H1 (cell line): ENCODE measurements around the gene TIMM29. TPM values are rescaled to one million over a fixed set of nuclear protein-coding genes. Genes with fewer than 3 reads are reported as not detected.

Experiments used
- CTCF ChIA-PET: fragments of 300-600 bp; sonication (Branson Sonifier 250); formaldehyde crosslinking; loops from one replicate; lab custom pipeline; 2021; ENCODE audit not compliant: partially characterized antibody; lab: Charles Lee
- POLR2A ChIA-PET: fragments of 300-600 bp; sonication (Branson Sonifier 250); formaldehyde crosslinking; loops from one replicate; lab custom pipeline; 2021; ENCODE audit warnings: inconsistent platforms; ENCODE audit not compliant: partially characterized antibody; lab: Charles Lee
- DNase-seq, 2 experiments: peaks; one replicate each; pipeline versions ENCODE4 v3.0.0 to v3.0.0-alpha.2; 2010 to 2022; ENCODE audit warnings: low spot score in 2 of 2, low read depth in 1 of 2, mixed read lengths in 1 of 2
- FAIRE-seq: peaks from 2 replicates; lab custom pipeline; 2011; peaks lifted over from hg19 to GRCh38; lab: Jason Lieb, UNC
- H2AFZ ChIP-seq: 2 replicates; pipeline ENCODE4 v1.8.1; 2012; ENCODE audit warnings: low read length, inconsistent platforms
- H2AK5ac ChIP-seq: 2 replicates; pipeline ENCODE4 v1.6.1; 2013; ENCODE audit warnings: low read depth, low read length
- H2BK120ac ChIP-seq: replicated peaks from 2 replicates; pipeline ENCODE3; 2013; ENCODE audit warnings: low read depth, low read length, inconsistent platforms
- H2BK12ac ChIP-seq: 2 replicates; pipeline ENCODE4 v1.6.1; 2013; ENCODE audit warnings: low read depth, low read length
- H2BK15ac ChIP-seq: 2 replicates; pipeline ENCODE4 v1.6.1; 2013; ENCODE audit warnings: low read length
- H2BK20ac ChIP-seq: 2 replicates; pipeline ENCODE4 v1.6.1; 2013; ENCODE audit warnings: low read length
- H2BK5ac ChIP-seq: 2 replicates; pipeline ENCODE4 v1.6.1; 2013; ENCODE audit warnings: low read depth, low read length
- H3K14ac ChIP-seq: 2 replicates; pipeline ENCODE4 v1.6.1; 2013; ENCODE audit warnings: inconsistent platforms; ENCODE audit not compliant: insufficient read length
- H3K18ac ChIP-seq: 2 replicates; pipeline ENCODE4 v1.6.1; 2013; ENCODE audit warnings: low read length; ENCODE audit errors: extremely low read depth
- H3K23ac ChIP-seq: 2 replicates; pipeline ENCODE4 v1.6.1; 2013; ENCODE audit warnings: inconsistent platforms; ENCODE audit not compliant: insufficient read length
- H3K23me2 ChIP-seq: 2 replicates; pipeline ENCODE4 v1.6.1; 2013; ENCODE audit warnings: low read depth, low read length
- H3K27ac ChIP-seq: 2 replicates; pipeline ENCODE4 v1.6.1; 2011; ENCODE audit warnings: low read depth, low read length, inconsistent platforms
- H3K27me3 ChIP-seq, 4 experiments: replicated peaks in 1 of 4; 1 replicate in 1 of 4; 2 replicates in 3 of 4; pipeline versions ENCODE4 v1.6.1 to v1.8.1; 2011 to 2013; ENCODE audit warnings: low read length in 3 of 4, mild to moderate bottlenecking in 3 of 4, inconsistent platforms in 2 of 4, mixed read lengths in 2 of 4, moderate library complexity in 1 of 4; ENCODE audit not compliant: control insufficient read depth in 3 of 4, insufficient read depth in 3 of 4; ENCODE audit errors: extremely low read depth in 1 of 4
- H3K36me3 ChIP-seq, 4 experiments: 2 replicates each; pipeline versions ENCODE4 v1.6.1 to v1.8.1; 2011 to 2013; ENCODE audit warnings: mild to moderate bottlenecking in 4 of 4, low read length in 3 of 4, moderate library complexity in 2 of 4, control low read depth in 1 of 4, inconsistent platforms in 1 of 4; ENCODE audit not compliant: insufficient read depth in 4 of 4, control insufficient read depth in 2 of 4
- H3K4ac ChIP-seq: replicated peaks from 2 replicates; pipeline ENCODE3; 2013; ENCODE audit warnings: low read length, low read depth, mixed read lengths, inconsistent platforms; ENCODE audit not compliant: insufficient read length
- H3K4me1 ChIP-seq, 4 experiments: replicated peaks in 1 of 4; 1 replicate in 1 of 4; 2 replicates in 3 of 4; pipeline versions ENCODE4 v1.6.1 to v1.8.1; 2011 to 2013; ENCODE audit warnings: low read length in 3 of 4, inconsistent platforms in 2 of 4, mixed read lengths in 1 of 4; ENCODE audit not compliant: insufficient read depth in 4 of 4, control insufficient read depth in 3 of 4
- H3K4me2 ChIP-seq, 2 experiments: 2 replicates each; pipeline versions ENCODE4 v1.6.1 to v1.8.1; 2011 to 2013; ENCODE audit warnings: low read depth in 2 of 2, low read length in 2 of 2, control low read depth in 1 of 2, inconsistent platforms in 1 of 2, mild to moderate bottlenecking in 1 of 2; ENCODE audit not compliant: insufficient read depth in 1 of 2
- H3K4me3 ChIP-seq, 4 experiments: fragments of 200-600, 300-600 bp in 1 of 4; sonication (generic), shearing (Covaris generic), sonication (Bioruptor Twin) in 1 of 4; 2 replicates each; pipeline versions ENCODE4 v1.5.1 to v1.8.1; 2011 to 2016; ENCODE audit warnings: low read length in 4 of 4, low read depth in 3 of 4, control low read depth in 2 of 4, inconsistent platforms in 2 of 4, mild to moderate bottlenecking in 2 of 4, mixed read lengths in 1 of 4, moderate library complexity in 1 of 4; ENCODE audit not compliant: insufficient read depth in 2 of 4; ENCODE audit errors: extremely low read depth in 1 of 4
- H3K56ac ChIP-seq: replicated peaks from 2 replicates; pipeline ENCODE3; 2013; ENCODE audit warnings: low read depth, mild to moderate bottlenecking, mixed read lengths, low read length, inconsistent platforms; ENCODE audit not compliant: insufficient read length
- H3K79me1 ChIP-seq: 2 replicates; pipeline ENCODE4 v1.6.1; 2013; ENCODE audit warnings: low read depth, low read length, control low read depth
- H3K79me2 ChIP-seq, 2 experiments: 2 replicates each; pipeline versions ENCODE4 v1.6.1 to v1.8.1; 2012 to 2013; ENCODE audit warnings: low read length in 2 of 2, mild to moderate bottlenecking in 2 of 2, inconsistent platforms in 1 of 2; ENCODE audit not compliant: insufficient read depth in 2 of 2, control insufficient read depth in 1 of 2
- H3K9ac ChIP-seq, 4 experiments: replicated peaks in 1 of 4; 1 replicate in 1 of 4; 2 replicates in 3 of 4; pipeline versions ENCODE4 v1.6.1 to v1.8.1; 2011 to 2013; ENCODE audit warnings: low read depth in 3 of 4, low read length in 3 of 4, control low read depth in 2 of 4, mild to moderate bottlenecking in 2 of 4, moderate library complexity in 2 of 4, inconsistent platforms in 1 of 4; ENCODE audit errors: extremely low read depth in 1 of 4
- H3K9me3 ChIP-seq, 2 experiments: 2 replicates each; pipeline versions ENCODE4 v1.6.1 to v1.8.1; 2012 to 2013; ENCODE audit warnings: mild to moderate bottlenecking in 2 of 2, moderate library complexity in 2 of 2, control low read depth in 1 of 2, inconsistent platforms in 1 of 2, low read depth in 1 of 2, low read length in 1 of 2, mixed read lengths in 1 of 2; ENCODE audit not compliant: insufficient read depth in 2 of 2
- H4K20me1 ChIP-seq, 2 experiments: replicated peaks in 1 of 2; 2 replicates each; pipeline versions ENCODE3 to v1.8.1; 2011 to 2013; ENCODE audit warnings: inconsistent platforms in 2 of 2, low read length in 2 of 2, mild to moderate bottlenecking in 1 of 2; ENCODE audit not compliant: insufficient read depth in 2 of 2, control insufficient read depth in 1 of 2
- H4K5ac ChIP-seq: 2 replicates; pipeline ENCODE4 v1.6.1; 2013; ENCODE audit warnings: low read length, low read depth, mixed read lengths, inconsistent platforms; ENCODE audit not compliant: insufficient read length
- H4K8ac ChIP-seq: 2 replicates; pipeline ENCODE4 v1.8.0; 2013; ENCODE audit warnings: mild to moderate bottlenecking, moderate library complexity, low read length, inconsistent platforms; ENCODE audit not compliant: insufficient read depth; ENCODE audit errors: extremely low read depth
- H4K91ac ChIP-seq: replicated peaks from 2 replicates; pipeline ENCODE3; 2013; ENCODE audit warnings: low read length, mixed read lengths, inconsistent platforms; ENCODE audit not compliant: insufficient read length
- CBX5 ChIP-seq: fragments of 300-800, 300-1000 bp; sonication (generic); IDR thresholded peaks from 2 replicates; pipeline ENCODE4 v1.7.1; 2016; ENCODE audit warnings: antibody characterized with exemption, low read length, low read depth
- E2F6 ChIP-seq: IDR thresholded peaks from 2 replicates; pipeline ENCODE4 v1.6.1; 2012; ENCODE audit warnings: inconsistent platforms
- EGR1 ChIP-seq: IDR thresholded peaks from 2 replicates; pipeline ENCODE4 v1.6.1; 2011; ENCODE audit warnings: low read depth, low read length, borderline replicate concordance
- EZH2 ChIP-seq: fragments of 200-600 bp; sonication (generic); IDR thresholded peaks from 2 replicates; pipeline ENCODE4 v1.7.1; 2012; ENCODE audit warnings: low read depth, mild to moderate bottlenecking, moderate library complexity, low read length, inconsistent platforms; ENCODE audit not compliant: severe bottlenecking
- GABPA ChIP-seq: IDR thresholded peaks from 2 replicates; pipeline ENCODE4 v1.6.1; 2011; ENCODE audit warnings: mild to moderate bottlenecking, low read length, moderate library complexity, borderline replicate concordance; ENCODE audit not compliant: insufficient read depth
- GTF2F1 ChIP-seq: IDR thresholded peaks from 2 replicates; pipeline ENCODE4 v1.6.1; 2012; ENCODE audit warnings: low read depth, low read length, improper control_type of control experiment, borderline replicate concordance
- HDAC2 ChIP-seq, 2 experiments: fragments of 300-600 bp in 1 of 2; sonication (generic) in 1 of 2; IDR thresholded peaks; 2 replicates each; pipeline ENCODE4 v1.6.1; 2011 to 2012; ENCODE audit warnings: low read depth in 2 of 2, low read length in 2 of 2, mild to moderate bottlenecking in 2 of 2, moderate library complexity in 2 of 2, borderline replicate concordance in 1 of 2, inconsistent platforms in 1 of 2
- SAP30 ChIP-seq: fragments of 300-600 bp; sonication (generic); IDR thresholded peaks from 2 replicates; pipeline ENCODE4 v1.7.1; 2012; ENCODE audit warnings: low read length, moderate library complexity, mild to moderate bottlenecking, inconsistent platforms; ENCODE audit not compliant: insufficient read depth, insufficient replicate concordance
- TCF12 ChIP-seq: IDR thresholded peaks from 2 replicates; pipeline ENCODE4 v1.6.1; 2011; ENCODE audit warnings: low read depth, mild to moderate bottlenecking, low read length
- TEAD4 ChIP-seq: IDR thresholded peaks from 2 replicates; pipeline ENCODE4 v1.6.1; 2012; ENCODE audit warnings: low read depth, low read length, inconsistent platforms, mixed read lengths
- WGBS, 2 experiments: shearing (Covaris generic) in 1 of 2; methylation state at CpG; one replicate each; pipeline versions ENCODE4 v1.1.6 to v1.1.7; 2013 to 2015; ENCODE audit warnings: low lambda C conversion rate in 2 of 2, mixed read lengths in 2 of 2, inconsistent platforms in 1 of 2, low coverage in 1 of 2, missing lambda C conversion rate in 1 of 2; ENCODE audit not compliant: insufficient replicate concordance in 2 of 2, insufficient coverage in 1 of 2, insufficient read length in 1 of 2; ENCODE audit errors: extremely low coverage in 1 of 2, missing lambda C conversion rate in 1 of 2; 5-methylcytosine and 5-hydroxymethylcytosine counted together
- polyA plus RNA-seq, 7 experiments: library from polyadenylated mRNA; depleted of rRNA in 3 of 7; stranded (reverse) in 5 of 7; unstranded in 2 of 7; fragments of >200 nt in 5 of 7; fragments of 200-250 nt in 2 of 7; gene quantifications; 1 replicate in 5 of 7; 2 replicates in 1 of 7; 4 replicates in 1 of 7; pipeline versions ENCODE4 v1.2.1 to v1.2.3, GENCODE V29; 2011 to 2013; ENCODE audit warnings: missing spikeins in 2 of 7, mixed read lengths in 2 of 7
- total RNA-seq: library from RNA; stranded (reverse); fragmentation: NEBNext Ultra II Directional; extraction: Animal tissue kit (Norgen Biotek cat#: 25700); gene quantifications from 2 replicates; pipeline ENCODE4 v1.2.1, GENCODE V29; 2021

TIMM29 gene
- total and polyA plus RNA-seq, 2 of the 8 experiments (the other 6 are each of a cell fraction or from before 2014, with no cell fraction given), result 15.9 to 24.0 TPM

- no peak for DNase-seq
- Histone ChIP-seq H3K27ac (peak overlapping the region; percentile 45; the same call in 1 of the 2 replicates), H3K4ac (no peak overlapping the region), H3K36me3 (no peaks in the 10 kb centered on the region; a peak in 1 of 8 replicates), H3K4me3 (no peak overlapping the region), H4K91ac (no peak overlapping the region), H3K79me2 (peaks cover 0 to 81% of the 10 kb centered on the region in 2 experiments; a peak in 2 of 4 replicates), H2BK5ac (peak overlapping the region; percentile 44; the same call in 1 of the 2 replicates), H2AK5ac (no peak overlapping the region), H4K5ac (no peak overlapping the region), H2BK120ac (no peak overlapping the region), H2BK12ac (no peak overlapping the region), H3K4me1 (peaks cover 5 to 10% (median 8%) of the 10 kb centered on the region in 4 experiments), H3K14ac (no peak overlapping the region), H3K56ac (no peak overlapping the region), H3K9me3 (no peaks in the 10 kb centered on the region), H3K9ac (no peak overlapping the region), H3K18ac (no peak overlapping the region), H2AFZ (no peak overlapping the region), H3K23me2 (no peaks in the 10 kb centered on the region), H4K8ac (no peak overlapping the region), H3K27me3 (no peaks in the 10 kb centered on the region), H4K20me1 (peaks cover 10 to 19% of the 10 kb centered on the region in 2 experiments), H3K79me1 (peaks cover 24% of the 10 kb centered on the region), H3K4me2 (no peak overlapping the region), H2BK15ac (no peak overlapping the region), H2BK20ac (no peak overlapping the region), H3K23ac (no peak overlapping the region)
- TF ChIP-seq HDAC2 (IDR thresholded peaks at IDR 0.05; ENCODE audit: borderline replicate concordance in 1 of 2, low read depth in 2 of 2, low read length in 2 of 2) (no peak), EZH2 (no peak), TEAD4 (no peak), CBX5 (no peak), GABPA (no peak), TCF12 (no peak), E2F6 (no peak), SAP30 (no peak), EGR1 (no peak), GTF2F1 (no peak)
- ChIA-PET POLR2A (interaction anchor here (1.3 to 3.3 kb wide), 2 partner anchors 11 to 23 kb away, joined by 3 to 13 read pairs; no protein-coding TSS in a partner anchor), CTCF (interaction anchor here (0.6 to 2.3 kb wide), 5 partner anchors 10 to 35 kb away, joined by 3 to 7 read pairs (median 4); no protein-coding TSS in a partner anchor)
- 88% methylated on average over 10 of the region's 10 CpGs; no CpG with 5 or more reads in 1 of the 2 experiments for WGBS, 2 experiments
- no peak for FAIRE-seq
Measured at GRCh38 chr19:10899151-10899653, 29.4 kb upstream of the TIMM29 start.
